Kidney glomerular epithelial cell (primary cell): ENCODE measurements around the gene PLBD1.

Source experiments
- DNase-seq: peaks from one replicate; lab custom pipeline; 2025; lab: John Stamatoyannopoulos, UW

The PLBD1 gene

DNA sequence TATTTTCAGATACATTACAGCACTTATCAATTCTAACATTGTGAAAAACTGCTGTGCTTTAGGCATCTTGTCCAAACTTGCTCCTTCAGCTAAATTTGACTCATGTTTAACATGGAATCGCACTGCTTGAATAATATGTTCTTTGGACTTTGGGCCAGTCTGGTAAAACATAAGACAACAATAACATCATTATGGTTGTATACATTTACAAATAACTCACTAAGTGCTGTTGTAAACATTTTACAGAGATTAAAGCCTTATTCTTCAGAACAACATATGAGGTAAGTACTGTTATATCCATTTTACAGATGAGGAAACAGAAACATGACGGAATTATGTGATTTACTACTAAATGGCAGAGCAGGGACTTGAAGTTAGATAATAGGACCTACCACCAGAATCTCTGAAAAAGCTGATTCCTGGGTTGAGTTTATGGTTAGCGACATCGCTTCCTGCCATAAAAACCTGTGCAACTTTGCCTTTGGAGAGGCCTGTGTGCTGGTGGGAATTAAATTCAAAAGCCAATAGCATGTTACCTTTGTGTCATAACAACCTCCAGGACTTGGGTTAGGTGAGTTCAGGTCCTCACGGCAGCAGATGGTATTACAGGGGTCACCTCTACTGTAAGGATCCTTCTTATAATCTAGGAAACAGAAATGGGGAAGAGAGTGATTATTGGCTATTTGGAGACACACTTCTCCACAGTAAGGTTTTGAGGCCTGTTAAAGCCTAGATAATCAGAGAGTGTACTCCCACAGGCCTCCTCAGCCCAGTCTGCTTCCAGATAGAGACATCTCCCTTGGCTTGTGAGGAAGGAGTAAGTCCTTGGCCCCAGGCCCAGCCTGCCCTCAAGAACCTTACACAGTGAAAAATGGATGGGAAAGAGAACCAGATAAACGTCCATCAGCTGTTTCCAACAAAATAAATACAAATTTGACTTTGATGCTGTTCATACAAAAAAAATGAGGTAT is 61.8 kb downstream of the PLBD1 start:
- DNase-seq, result no peak

- DNase-seq, result no peak
Observed at GRCh38 chr12:14495326-14495725, 72.4 kb downstream of the PLBD1 start.

DNA sequence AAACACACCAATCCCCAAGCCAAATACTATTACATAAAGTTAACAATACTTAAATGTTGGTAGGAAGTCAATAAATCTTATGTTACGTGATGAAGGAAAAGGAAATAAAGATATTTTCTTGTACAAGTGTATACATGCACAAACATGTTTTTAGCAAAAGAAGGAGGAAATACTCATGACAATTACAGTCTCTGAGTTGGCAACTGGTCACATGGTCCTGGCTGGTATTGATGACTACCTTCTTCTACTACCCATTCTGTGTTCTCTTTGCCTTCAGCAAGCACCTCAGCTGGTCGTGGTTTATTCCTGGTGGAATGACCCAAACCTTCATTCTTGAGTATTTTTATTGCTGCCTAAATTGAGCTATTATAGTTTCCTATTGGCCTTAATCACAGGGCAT is 84.8 kb downstream of the PLBD1 start:
- DNase-seq, result no peak

- DNase-seq, result no peak
Observed at GRCh38 chr12:14482361-14482760, 85.3 kb downstream of the PLBD1 start.

DNA sequence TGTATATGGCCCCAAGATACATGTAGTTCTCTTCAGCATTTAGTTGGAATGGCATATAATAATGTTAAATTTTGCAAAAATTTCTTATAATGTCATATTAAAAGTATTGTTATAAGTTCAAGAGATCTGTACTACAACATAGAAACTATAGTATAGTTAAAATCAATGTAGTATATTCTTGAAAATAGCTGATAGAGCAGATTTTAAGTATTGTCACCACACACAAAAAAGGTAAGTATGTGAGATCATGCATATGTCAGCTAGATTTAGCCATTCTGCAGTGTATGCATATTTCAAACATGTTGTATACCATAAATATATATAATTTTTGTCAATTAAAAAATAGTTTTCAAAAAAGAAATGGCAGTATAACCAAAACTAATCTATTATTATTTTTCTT is 86.5 kb downstream of the PLBD1 start:
- DNase-seq, result no peak

GRCh38 chr12:14479004-14479403 is 88.7 kb downstream of the PLBD1 start:
- no peak for DNase-seq

DNA sequence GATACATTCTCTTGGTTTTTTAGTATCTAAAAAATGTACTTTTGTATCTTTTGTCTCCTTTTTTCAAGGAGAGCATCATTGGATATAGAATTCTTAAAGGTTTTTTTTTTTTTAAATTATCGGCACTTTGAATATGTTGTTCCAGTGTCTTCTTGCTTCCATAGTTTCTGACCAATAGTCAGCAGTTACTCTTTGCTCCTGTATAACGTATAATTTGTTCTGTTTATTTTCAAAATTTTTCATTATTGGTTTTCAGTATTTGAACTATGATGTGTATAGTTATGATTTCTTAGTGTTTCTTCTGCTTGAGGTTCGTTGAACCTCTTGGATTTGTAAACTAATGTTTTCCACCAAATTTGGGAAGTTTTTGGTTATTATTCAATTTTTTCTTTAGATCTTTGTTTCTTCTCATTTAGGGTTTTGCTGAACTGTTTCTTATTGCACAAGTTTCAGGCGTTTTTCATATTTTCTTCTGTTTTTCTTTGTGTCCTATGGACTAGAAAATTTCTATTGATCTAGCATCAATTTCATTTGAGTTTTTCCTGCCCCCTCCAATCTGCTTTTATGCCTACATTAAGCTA is 93.9 kb downstream of the PLBD1 start:
- no peak for DNase-seq

DNA sequence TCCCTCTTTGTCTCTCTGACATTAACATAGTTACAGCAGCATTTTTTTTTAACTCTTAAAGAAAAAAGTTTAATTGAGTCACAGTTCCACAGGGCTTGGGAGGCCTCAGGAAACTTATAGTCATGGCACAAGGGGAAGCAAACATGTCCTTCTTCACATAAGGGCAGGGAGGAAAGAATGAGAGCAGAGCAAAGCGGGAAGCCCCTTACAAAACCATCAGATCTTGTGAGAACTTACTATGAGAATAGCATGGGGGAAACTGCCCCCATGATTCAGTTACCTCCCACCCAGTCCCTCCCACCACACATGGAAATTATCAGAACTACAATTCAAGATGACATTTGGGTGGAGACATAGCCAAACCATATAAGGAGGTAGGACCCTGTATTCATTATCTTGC is 96.2 kb downstream of the PLBD1 start:
- DNase-seq, result no peak

DNA sequence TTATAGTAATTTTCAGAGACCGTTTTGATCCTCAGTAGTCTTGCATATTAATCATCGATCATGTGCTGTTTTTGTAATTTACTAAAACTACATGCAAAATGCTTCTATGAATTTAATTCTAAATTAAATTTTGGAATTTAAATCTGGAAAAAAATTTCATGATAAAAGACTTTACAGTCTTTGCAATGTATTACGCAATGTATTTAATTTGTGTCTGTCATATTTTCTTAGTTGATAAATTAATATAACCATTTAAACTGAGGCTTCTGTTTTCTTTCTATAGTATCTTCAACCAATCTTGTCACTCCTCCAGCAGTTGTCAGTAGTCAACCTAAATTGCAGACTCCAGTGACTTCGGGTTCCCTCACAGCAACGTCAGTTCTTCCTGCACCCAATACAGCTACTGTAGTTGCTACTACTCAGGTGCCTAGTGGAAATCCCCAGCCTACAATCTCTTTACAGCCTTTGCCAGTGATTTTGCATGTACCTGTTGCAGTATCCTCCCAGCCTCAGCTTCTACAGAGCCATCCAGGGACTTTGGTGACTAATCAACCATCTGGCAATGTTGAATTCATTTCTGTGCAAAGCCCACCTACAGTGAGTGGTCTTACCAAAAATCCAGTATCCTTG is 107.4 kb downstream of the PLBD1 start:
- no peak for DNase-seq

DNA sequence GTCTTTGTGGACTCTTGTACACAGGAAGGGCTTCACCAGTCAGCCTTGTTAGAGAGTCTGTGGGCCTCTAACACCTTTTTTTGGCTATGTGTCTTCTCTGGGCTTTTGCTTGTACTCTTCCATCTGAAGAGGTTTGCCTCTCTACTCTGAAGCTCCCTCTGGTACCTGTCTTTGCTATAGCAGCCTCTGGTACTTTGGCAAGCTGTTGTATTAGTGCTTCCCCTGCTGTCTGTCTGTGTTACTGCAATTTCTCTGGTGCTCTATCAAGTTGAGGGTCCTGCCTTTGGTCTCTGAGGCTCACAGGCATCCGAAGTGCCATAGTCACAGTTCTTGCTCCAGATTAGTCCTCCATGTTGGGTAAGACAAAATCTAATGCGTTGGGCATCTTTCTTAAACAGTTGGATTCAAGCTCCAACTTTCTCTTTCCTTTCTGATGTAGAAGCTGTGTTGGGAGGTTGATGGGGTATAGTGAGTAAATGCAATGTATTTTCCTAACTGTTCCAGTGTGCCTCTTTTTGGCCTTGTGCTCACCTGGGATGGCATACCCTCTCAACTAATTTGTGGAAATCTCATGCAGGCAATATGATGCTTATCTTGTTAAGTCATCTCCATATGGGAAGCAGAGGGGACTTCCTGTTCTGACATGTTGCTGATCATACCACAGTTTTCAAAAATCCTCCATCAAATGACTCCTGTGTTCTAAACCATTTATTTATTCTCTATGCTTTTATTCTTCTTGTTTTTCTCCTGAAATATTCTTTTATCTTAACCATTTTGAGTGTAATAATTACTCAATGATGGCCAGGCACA is 113.4 kb downstream of the PLBD1 start:
- DNase-seq, result peak; percentile 14
